Upper lobe of right lung (tissue), 1 donor: ENCODE data around the gene CD46. TPM values are rescaled to one million over a fixed set of nuclear protein-coding genes. Genes with fewer than 3 reads are reported as not detected.
A peak's percentile ranks its signal among the peaks of the same experiment; 100 is the strongest.

Experiments
- ATAC-seq: fragments of 200-7000 bp; cut with Tn5 transposase; one replicate; pipeline ENCODE4 v1.9.1; 2020; ENCODE audit warnings: mild to moderate bottlenecking, moderate library complexity
- DNase-seq: peaks from one replicate; pipeline ENCODE4 v3.0.0-alpha.2; 2020
- H3K27ac ChIP-seq: fragments of 200-600 bp; one replicate; pipeline ENCODE4 v1.8.0; 2022
- H3K27me3 ChIP-seq: fragments of 200-600 bp; one replicate; pipeline ENCODE4 v1.8.0; 2022; ENCODE audit warnings: mild to moderate bottlenecking
- H3K36me3 ChIP-seq: fragments of 200-600 bp; one replicate; pipeline ENCODE4 v1.8.0; 2022
- H3K4me1 ChIP-seq: fragments of 200-600 bp; one replicate; pipeline ENCODE4 v1.8.0; 2022
- H3K4me3 ChIP-seq: fragments of 200-600 bp; one replicate; pipeline ENCODE4 v1.8.0; 2022; ENCODE audit warnings: mild to moderate bottlenecking
- H3K9me3 ChIP-seq: fragments of 200-600 bp; one replicate; pipeline ENCODE4 v1.8.0; 2022
- intact Hi-C: fragments of 100-400 bp; cut with DNase I; formaldehyde crosslinking; loops from one replicate; pipeline ENCODE4 v1.11.0; 2022
- total RNA-seq: library from RNA; stranded (reverse); fragmentation: NEBNext Ultra II Directional; extraction: Animal tissue kit (Norgen Biotek cat#: 25700); gene quantifications from one replicate; pipeline ENCODE4 v1.2.1, GENCODE V29; 2021
- TF ChIP-seq, protein P1 (sequence below): fragments of 200-600 bp; IDR thresholded peaks from one replicate; pipeline ENCODE4 v1.8.0; 2022; ENCODE audit warnings: antibody characterized with exemption
- donor health status: DM: no; HTN: yes; CAD: no; lungs with severe emphysema.

The CD46 gene
- total RNA-seq, 1 donor from 2014 or later, result 335 TPM

DNA sequence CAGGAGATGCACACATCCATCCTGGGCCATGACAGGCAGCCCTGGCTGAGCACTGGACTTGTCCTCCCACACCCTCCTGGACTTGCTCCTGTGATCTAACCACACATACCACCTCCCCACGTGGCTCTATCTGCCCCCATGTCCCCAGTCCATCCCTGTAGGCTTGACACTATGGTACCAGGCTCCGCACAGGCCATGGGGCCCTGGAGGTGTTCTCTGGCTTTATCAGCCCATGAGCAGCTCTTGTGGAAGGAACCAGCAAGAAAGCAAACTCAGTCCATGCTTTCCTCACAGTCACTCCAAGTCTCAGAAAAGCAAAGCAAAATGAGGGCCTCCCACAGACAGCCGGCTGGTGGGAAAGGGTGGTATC is 61.6 kb downstream of the CD46 start:
- TF ChIP-seq, protein P1, sequence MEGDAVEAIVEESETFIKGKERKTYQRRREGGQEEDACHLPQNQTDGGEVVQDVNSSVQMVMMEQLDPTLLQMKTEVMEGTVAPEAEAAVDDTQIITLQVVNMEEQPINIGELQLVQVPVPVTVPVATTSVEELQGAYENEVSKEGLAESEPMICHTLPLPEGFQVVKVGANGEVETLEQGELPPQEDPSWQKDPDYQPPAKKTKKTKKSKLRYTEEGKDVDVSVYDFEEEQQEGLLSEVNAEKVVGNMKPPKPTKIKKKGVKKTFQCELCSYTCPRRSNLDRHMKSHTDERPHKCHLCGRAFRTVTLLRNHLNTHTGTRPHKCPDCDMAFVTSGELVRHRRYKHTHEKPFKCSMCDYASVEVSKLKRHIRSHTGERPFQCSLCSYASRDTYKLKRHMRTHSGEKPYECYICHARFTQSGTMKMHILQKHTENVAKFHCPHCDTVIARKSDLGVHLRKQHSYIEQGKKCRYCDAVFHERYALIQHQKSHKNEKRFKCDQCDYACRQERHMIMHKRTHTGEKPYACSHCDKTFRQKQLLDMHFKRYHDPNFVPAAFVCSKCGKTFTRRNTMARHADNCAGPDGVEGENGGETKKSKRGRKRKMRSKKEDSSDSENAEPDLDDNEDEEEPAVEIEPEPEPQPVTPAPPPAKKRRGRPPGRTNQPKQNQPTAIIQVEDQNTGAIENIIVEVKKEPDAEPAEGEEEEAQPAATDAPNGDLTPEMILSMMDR, result no peak
- Histone ChIP-seq H3K4me1 (peaks cover 97% of the 10 kb centered on the region), H3K27ac (peak overlapping the region; percentile 43), H3K36me3 (peaks cover 92% of the 10 kb centered on the region), H3K4me3 (no peak overlapping the region), H3K9me3 (no peaks in the 10 kb centered on the region), H3K27me3 (no peaks in the 10 kb centered on the region)
- ATAC-seq (peak; percentile 5), DNase-seq (no peak)
- intact Hi-C loops, result no loop called here

DNA sequence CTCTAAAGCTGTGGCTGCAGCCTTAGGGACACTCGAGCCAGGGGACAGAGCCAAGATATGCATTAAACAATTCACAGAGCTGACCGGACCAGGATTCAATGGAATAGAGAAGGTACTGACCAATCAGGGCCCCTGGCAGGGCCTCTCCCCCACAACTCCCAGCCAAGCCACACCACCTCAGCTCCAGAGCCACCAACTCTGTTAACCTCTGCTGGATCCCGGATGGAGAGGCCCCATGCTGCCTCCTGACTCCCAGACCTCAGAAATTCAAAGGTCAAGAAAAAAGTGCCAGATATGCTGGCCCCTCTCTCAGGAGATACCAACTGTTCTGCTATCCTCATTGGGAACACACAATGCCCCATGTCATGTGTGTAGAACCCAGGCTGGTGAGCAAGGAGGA is 62.1 kb downstream of the CD46 start:
- ATAC-seq, result no peak
- H3K27ac ChIP-seq, result peak overlapping the region; percentile 43
- H3K36me3 ChIP-seq, result peaks cover 92% of the 10 kb centered on the region
- no peak overlapping the region for H3K4me3 ChIP-seq
- intact Hi-C loops, result no loop called here
- TF ChIP-seq, protein P1, result no peak
- no peak for DNase-seq
- H3K9me3 ChIP-seq, result no peaks in the 10 kb centered on the region
- H3K4me1 ChIP-seq, result peaks cover 97% of the 10 kb centered on the region
- no peaks in the 10 kb centered on the region for H3K27me3 ChIP-seq

DNA sequence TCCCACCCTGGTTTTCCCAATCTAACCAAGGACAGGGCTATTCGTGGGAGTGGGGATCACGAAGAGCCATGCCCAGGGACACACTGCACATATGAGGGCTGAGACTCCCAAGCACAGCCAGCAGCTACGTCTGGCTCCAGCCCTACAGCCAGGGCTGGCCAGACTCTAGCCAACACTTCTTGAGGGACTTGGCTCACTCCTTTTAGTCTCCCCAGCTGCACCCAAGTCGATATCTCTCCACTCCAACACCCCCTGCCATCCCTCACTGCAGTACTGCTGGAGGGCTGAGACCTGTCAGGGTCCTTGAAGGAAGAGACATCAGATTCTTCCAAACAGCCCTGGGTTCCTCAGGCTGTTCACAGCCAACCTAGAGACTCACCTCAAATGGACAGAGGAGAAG is 62.6 kb downstream of the CD46 start:
- Histone ChIP-seq H3K4me1 (peaks cover 97% of the 10 kb centered on the region), H3K36me3 (peaks cover 92% of the 10 kb centered on the region), H3K9me3 (no peaks in the 10 kb centered on the region), H3K27me3 (no peaks in the 10 kb centered on the region), H3K4me3 (no peak overlapping the region), H3K27ac (no peak overlapping the region)
- no peak for ATAC-seq
- no peak for DNase-seq
- TF ChIP-seq, protein P1, result no peak
- intact Hi-C loops, result no loop called here

DNA sequence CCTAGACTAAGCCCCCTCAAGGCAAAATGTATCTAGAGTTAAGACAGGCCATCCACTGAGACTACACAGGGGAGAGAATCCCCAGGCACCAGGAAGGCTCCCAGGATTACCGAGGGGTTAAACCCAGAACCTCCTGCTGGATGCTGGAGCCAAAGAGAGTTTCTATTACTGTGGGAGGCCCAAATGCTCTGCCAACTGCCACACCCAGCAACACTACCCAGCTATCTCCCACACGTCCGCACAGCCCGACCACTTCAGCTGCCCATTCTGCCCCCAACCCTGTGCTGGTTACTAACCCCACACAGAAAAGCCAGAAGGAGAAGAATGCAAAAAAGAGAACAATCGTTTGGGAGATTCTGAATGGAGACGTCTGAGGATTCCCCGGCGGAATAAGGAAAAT is 63.6 kb downstream of the CD46 start:
- peaks cover 91% of the 10 kb centered on the region for H3K36me3 ChIP-seq
- H3K4me3 ChIP-seq, result no peak overlapping the region
- no peaks in the 10 kb centered on the region for H3K9me3 ChIP-seq
- no peaks in the 10 kb centered on the region for H3K27me3 ChIP-seq
- no peak overlapping the region for H3K27ac ChIP-seq
- DNase-seq, result no peak
- intact Hi-C loops, result no loop called here
- H3K4me1 ChIP-seq, result peaks cover 97% of the 10 kb centered on the region
- no peak for ATAC-seq
- TF ChIP-seq, protein P1, result no peak

GRCh38 chr1:207815913-207816291 is 64.0 kb downstream of the CD46 start:
- no peak for DNase-seq
- Histone ChIP-seq H3K36me3 (peaks cover 87% of the 10 kb centered on the region), H3K27ac (no peak overlapping the region)

More at GRCh38 chr1:207815913-207816291, 64.0 kb downstream of the CD46 start:
- no peak for ATAC-seq
- TF ChIP-seq, protein P1, result no peak
- Histone ChIP-seq H3K27me3 (no peaks in the 10 kb centered on the region), H3K4me1 (peaks cover 97% of the 10 kb centered on the region), H3K4me3 (no peak overlapping the region), H3K9me3 (no peaks in the 10 kb centered on the region)
- intact Hi-C loops, result no loop called here
